ENCODE data around the gene OXTR.

OXTR gene

GRCh38 chr3:8709801-8710507, 59.5 kb downstream of the OXTR start:
- no peak for DNase-seq

- DNase-seq, result no peak
Measured at GRCh38 chr3:8709287-8709686, 60.1 kb downstream of the OXTR start.

- DNase-seq, result no peak
Measured at GRCh38 chr3:8705575-8705974, 63.8 kb downstream of the OXTR start.

GRCh38 chr3:8702560-8702959, 66.9 kb downstream of the OXTR start:
- no peak for DNase-seq

Measured in stimulated activated naive CD4-positive, alpha-beta T cell treated with Interleukin-2 at 50 U/mL for 16 hours (primary cell).